Right forelimb (tissue), 1 donor: Measurements from ENCODE around the gene HOXA3.
A peak's percentile ranks its signal among the peaks of the same experiment; 100 is the strongest.

Experiments used
- DNase-seq: peaks from one replicate; pipeline ENCODE4 v3.0.0-alpha.2; 2018

Gene HOXA3

GRCh38 chr7:27151931-27152815 is at the start of gene HOXA3:
Gene HOXA3, minus strand, starts transcription at chr7:27152583. Its CDS starts 41,943 bp downstream, at chr7:27110640.
- peak; percentile 82 for DNase-seq

DNA sequence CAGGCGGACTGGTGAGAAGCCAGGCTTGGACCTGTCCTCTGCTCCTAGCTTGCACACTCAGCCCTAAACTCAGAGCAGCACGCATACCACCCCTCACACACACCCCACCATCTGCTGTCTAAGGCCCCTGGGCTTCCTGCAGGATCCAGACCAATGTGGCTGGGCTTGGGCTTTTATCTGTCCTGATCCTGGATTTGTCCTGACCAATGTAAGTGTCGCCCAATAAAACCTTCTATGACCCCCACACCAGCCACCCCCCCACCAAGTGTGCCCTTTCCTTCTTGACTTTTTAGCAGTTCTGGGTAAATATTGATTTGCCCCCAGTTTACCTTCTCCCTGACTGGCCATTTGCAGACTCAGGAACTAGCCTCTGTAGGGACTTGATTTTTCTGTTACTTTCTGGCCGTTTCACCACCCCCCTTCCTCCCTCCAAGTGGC is 49.2 kb upstream of the HOXA3 start:
- DNase-seq = no peak

- peak; percentile 56 for DNase-seq
Observed at GRCh38 chr7:27200761-27201579, 48.6 kb upstream of the HOXA3 start.

- DNase-seq = peak; percentile 77
Observed at GRCh38 chr7:27199849-27200760, 47.7 kb upstream of the HOXA3 start, which contains the start of gene HOXA13. Gene HOXA13, minus strand, starts transcription at chr7:27200091. Its CDS starts 14 bp downstream, at chr7:27200077.

- peak; percentile 73 for DNase-seq
Observed at GRCh38 chr7:27198871-27199801, 46.8 kb upstream of the HOXA3 start.

DNA sequence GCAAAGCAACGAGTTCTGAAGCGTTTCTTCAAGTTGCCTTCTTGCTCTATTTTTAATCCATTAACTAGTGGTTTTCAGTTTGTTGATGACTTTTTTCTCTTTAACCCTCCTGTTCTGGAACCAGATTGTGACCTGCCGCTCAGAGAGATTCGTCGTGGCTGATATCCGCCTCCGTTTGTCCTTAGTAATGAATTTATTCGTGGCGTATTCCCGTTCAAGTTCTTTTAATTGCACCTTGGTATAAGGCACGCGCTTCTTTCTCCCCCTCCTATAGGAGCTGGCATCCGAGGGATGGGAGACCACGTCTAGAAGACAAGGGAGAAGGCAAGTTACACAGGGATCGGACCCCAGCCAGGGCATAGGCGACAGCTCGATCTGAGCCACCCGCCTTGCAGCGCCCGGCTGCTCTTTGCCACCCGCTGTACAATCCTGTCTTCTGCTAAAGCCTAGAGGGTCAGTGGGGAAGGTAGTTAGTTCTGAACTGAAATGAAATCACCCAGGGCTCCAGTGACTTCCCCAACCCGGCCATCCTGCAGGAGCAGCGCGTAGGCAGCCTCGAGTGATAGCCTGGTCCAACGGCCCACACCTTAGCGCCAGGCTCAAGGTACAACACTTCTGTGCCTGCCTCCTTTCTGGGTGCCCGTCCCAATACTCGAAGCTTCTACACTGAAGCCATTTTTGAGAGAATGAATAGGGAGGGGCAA is 45.9 kb upstream of the HOXA3 start:
- peak; percentile 57 for DNase-seq

DNA sequence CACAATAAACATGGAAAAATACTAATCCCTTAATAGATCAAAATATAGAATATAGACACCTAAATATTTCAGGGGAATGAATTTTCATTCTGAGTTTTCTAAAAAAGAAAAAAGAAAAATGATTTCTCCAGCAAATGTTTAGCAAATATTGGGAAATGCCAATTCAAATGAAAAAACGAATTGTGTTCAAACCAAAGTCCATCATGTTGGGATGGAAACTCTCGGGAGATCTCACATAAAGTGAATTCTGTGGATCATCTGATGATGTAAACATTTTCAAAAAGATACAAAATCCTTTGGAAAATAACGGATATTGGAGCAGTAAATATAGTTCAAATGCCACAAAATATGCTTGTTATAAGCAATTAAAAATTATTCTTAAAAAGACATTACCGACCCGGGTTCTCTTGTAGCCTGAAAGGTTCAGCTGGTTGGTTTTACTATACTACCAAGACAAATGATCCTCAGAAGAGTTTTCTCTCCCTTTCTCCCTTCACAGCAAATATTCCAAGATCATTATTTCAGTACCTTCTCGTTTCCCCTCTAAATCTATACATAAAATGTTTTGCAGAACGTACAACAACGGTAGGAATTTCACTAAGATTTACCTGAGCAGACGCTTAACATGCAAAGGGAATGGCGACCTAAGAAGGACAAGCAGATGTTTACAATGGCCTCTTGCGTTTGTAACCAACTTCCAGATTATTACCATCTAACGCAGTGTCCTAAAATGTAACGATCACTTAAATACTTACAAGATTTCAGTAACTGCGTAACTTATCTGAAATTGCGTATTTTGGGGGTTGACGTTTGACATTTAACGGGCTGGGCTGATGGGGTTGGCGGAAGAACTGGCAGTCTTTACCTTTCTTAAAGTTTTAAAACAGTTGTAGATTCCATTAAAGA is 45.0 kb upstream of the HOXA3 start:
- peak; percentile 47 for DNase-seq

DNA sequence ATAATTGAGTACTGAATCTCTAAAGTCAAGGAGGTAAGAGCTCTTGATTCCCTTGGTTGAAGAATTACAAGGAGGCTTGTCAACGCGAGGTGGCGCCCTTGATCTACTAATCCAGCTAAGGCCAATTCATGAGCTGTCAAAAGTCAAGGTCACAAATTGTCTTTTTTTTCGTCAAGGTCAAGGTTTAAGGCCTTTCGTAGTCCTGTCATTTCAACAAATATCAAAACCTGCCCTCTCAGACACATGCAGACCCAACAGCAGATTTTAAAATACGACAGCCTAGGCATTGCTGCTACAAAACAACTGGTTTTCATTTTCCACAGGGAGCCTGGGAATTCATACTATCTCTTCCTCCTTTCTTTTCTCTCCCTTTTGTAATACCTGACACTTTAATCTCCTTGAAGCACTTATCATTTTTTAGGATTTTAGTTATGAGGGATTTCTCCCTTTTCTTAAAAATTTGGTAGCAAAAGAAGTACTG is 43.9 kb upstream of the HOXA3 start:
- DNase-seq = peak; percentile 90

GRCh38 chr7:27194686-27195379 is 42.5 kb upstream of the HOXA3 start:
- peak; percentile 42 for DNase-seq

- no peak for DNase-seq
Observed at GRCh38 chr7:27194002-27194352, 41.6 kb upstream of the HOXA3 start.

GRCh38 chr7:27193335-27194001 is 41.1 kb upstream of the HOXA3 start:
- DNase-seq = peak; percentile 60

- DNase-seq = peak; percentile 71
Observed at GRCh38 chr7:27192546-27193334, 40.4 kb upstream of the HOXA3 start.

DNA sequence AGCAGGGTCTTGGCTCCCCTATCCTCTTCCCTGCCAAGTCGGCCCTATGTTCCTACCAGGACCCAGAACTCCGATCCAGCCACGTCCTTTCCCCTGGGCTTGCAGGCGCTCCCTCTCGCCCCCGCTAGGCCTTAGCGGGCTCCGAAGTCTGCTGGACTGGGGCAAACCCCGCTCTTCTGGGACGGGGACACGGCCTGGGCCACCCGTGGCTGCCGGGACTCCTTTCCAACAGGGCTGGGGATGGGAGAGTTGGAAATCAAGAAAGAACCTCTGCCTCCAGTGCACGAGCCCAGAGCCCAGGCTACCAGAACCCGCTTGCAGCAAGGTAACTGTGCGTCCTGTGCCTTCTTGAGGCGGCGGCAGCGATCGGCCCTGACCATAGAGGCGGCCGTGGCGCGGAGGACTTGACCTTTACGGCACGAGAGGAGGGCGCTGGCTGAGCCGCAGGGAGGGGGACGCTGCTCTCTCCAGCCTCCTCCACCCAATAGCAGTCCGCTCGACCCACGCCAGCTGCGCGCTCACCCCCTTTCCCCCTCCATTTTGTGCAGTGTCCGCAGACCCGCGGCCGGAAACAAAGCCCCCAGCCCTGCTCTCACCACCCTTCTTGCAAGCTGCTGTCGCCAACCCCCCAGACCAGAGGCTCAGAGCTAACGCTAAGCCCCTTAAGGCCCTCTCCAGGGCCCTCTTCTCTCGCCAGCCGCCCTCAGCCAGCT is 39.6 kb upstream of the HOXA3 start:
- DNase-seq = peak; percentile 73

DNA sequence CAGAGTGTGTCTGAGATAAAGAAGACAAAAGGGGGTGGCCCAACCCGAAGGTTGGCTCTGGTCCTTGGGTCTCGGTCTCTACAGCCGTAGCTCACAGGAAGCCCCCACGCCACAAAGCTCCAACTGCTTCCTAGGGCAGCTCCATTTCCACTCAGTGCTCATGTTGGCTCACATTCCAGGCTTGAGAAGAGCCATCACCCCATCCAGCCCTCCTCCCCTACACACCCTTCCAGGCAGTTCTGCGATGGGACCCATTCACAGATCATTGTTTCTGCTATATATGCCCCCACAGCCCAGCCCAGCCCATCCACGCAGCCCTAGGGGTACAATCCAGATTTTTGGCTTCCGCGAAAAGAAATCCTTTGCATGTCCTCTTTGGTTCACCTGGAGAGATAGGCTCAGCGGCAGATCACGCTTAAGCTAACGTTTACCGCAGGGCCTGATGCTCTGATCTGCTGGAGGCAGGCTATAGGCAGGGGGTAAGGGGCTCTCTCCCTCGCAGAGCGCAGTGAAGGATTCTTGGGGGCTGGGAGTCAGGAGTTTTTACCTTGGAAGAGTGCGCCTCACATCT is 38.9 kb upstream of the HOXA3 start:
- no peak for DNase-seq

DNA sequence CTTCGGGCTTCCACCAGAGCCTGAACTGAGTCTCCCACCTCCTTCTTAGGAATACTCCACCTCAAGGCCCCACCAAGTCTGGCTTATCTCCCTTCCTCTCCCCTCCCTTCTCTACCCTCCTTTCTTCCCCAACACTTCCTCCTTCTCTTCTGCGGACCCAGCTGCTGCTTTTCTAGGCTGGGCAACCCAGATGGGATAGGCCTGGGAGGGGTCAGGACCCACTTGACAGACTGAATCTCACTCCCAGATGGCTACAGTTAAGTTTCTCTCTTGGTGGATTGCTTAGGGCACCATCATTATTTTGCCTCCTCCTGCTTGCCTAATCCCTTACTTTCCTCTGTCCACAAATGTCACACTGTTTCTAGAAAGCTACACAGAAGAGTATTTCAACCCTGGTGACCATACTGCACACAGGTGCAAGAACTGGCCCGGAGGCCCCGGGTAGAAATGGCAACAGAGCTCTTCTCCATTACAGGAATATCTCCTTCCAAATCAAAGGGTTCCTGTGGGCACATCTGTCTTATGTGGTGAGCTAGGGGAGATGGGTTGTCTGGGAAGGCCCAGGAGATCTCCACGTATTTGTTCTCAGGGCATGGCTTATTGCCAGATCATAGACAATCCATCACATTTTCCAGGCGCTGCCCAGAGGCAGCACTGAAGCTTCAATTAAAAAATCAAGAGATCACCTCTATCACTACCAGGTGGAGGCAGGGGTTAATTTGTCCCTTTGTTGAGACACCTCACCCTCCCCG is 37.8 kb upstream of the HOXA3 start:
- peak; percentile 47 for DNase-seq
